Measurements from ENCODE around the gene STK4.

The STK4 gene

DNA sequence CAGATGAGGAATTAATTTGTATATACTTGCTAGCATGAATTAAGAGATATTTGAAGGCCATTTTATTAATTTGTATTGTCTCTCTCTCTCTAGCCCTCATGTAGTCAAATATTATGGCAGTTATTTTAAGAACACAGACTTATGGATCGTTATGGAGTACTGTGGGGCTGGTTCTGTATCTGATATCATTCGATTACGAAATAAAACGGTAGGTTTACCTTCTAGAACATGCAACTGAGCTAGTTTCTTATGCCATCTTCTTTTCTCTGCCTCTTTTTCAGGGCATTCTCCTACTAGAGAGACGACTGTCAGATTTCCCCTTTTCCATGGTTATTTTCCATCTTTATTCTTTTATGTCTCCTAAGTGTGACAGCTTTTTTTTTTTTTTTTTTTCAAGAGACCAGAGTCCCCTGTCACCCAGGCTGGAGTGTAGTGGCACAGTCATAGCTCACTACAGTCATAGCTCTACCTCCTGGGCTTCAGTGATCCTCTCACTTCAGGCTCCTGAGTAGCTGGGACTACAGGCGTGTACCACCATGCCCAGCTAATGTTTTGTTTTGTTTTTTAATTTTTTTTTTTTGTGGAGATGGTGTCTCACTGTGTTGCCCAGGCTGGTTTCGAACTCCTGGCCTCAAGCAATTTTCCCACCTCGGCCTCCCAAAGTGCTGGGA lies 15.6 kb downstream of the STK4 start:
- Histone ChIP-seq H3K36me3 (ENCODE audit: control insufficient read depth, insufficient read depth, low read length) (peaks cover 7% of the 10 kb centered on the region), H3K4me3 (ENCODE audit: insufficient read depth, low read depth, low read length) (no peak overlapping the region), H3K27ac (ENCODE audit: insufficient read depth, low read depth, low read length, poor library complexity, severe bottlenecking) (no peak overlapping the region), H3K9me3 (ENCODE audit: control insufficient read depth, low read length) (no peaks in the 10 kb centered on the region), H3K4me1 (ENCODE audit: control insufficient read depth, insufficient read depth, low read length) (no peaks in the 10 kb centered on the region), H3K27me3 (ENCODE audit: control insufficient read depth, insufficient read depth, low read length, poor library complexity, severe bottlenecking) (no peaks in the 10 kb centered on the region)
- WGBS, 2 experiments, result 91 to 95% methylated on average over 8 of the region's 8 CpGs

DNA sequence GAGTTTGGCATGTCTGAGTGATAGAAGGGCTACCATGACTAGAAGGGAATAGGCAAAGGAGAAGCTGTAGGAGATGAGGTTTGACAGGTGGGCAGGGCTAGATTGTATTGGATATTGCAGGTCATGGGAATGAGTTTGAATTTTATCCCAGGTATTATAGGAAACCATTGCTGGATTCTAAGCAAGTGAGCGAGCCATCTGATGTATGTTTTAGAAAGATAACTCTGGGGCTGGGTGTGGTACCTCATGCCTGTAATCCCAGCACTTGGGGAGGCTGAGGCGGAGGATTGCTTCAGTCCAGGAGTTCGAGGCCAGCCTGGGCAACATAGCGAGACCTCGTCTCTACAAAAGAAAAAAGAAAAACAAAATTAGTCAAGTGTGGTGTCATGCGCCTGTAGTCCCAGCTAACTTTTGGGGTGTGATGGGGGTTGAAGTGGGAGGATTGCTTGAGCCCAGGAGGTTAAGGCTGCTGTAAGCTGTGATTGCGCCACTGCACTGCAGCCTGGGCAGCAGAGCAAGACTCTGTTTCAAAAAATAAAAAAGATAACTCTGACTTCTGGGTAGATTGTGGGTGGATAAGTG lies 16.9 kb downstream of the STK4 start:
- Histone ChIP-seq H3K27me3 (ENCODE audit: control insufficient read depth, insufficient read depth, low read length, poor library complexity, severe bottlenecking) (no peaks in the 10 kb centered on the region), H3K36me3 (ENCODE audit: control insufficient read depth, insufficient read depth, low read length) (peaks cover 11% of the 10 kb centered on the region), H3K9me3 (ENCODE audit: control insufficient read depth, low read length) (no peaks in the 10 kb centered on the region), H3K4me1 (ENCODE audit: control insufficient read depth, insufficient read depth, low read length) (no peaks in the 10 kb centered on the region), H3K27ac (ENCODE audit: insufficient read depth, low read depth, low read length, poor library complexity, severe bottlenecking) (no peak overlapping the region), H3K4me3 (ENCODE audit: insufficient read depth, low read depth, low read length) (no peak overlapping the region)
- WGBS, 2 experiments, result 93 to 96% methylated on average over 7 of the region's 7 CpGs

GRCh38 chr20:44988631-44989171 lies 22.4 kb downstream of the STK4 start:
- peaks cover 7% of the 10 kb centered on the region for H3K36me3 ChIP-seq (ENCODE audit: control insufficient read depth, insufficient read depth, low read length)
- H3K9me3 ChIP-seq (ENCODE audit: control insufficient read depth, low read length), result no peaks in the 10 kb centered on the region
- no peaks in the 10 kb centered on the region for H3K4me1 ChIP-seq (ENCODE audit: control insufficient read depth, insufficient read depth, low read length)
- H3K27me3 ChIP-seq (ENCODE audit: control insufficient read depth, insufficient read depth, low read length, poor library complexity, severe bottlenecking), result no peaks in the 10 kb centered on the region
- H3K4me3 ChIP-seq (ENCODE audit: insufficient read depth, low read depth, low read length), result no peak overlapping the region
- no peak overlapping the region for H3K27ac ChIP-seq (ENCODE audit: insufficient read depth, low read depth, low read length, poor library complexity, severe bottlenecking)
- 92 to 98% methylated on average over 1 of the region's 1 CpG for WGBS, 2 experiments

GRCh38 chr20:44990425-44990824 lies 24.1 kb downstream of the STK4 start:
- Histone ChIP-seq H3K27me3 (ENCODE audit: control insufficient read depth, insufficient read depth, low read length, poor library complexity, severe bottlenecking) (no peaks in the 10 kb centered on the region), H3K4me1 (ENCODE audit: control insufficient read depth, insufficient read depth, low read length) (no peaks in the 10 kb centered on the region), H3K4me3 (ENCODE audit: insufficient read depth, low read depth, low read length) (no peak overlapping the region), H3K9me3 (ENCODE audit: control insufficient read depth, low read length) (no peaks in the 10 kb centered on the region), H3K36me3 (ENCODE audit: control insufficient read depth, insufficient read depth, low read length) (peaks cover 7% of the 10 kb centered on the region), H3K27ac (ENCODE audit: insufficient read depth, low read depth, low read length, poor library complexity, severe bottlenecking) (no peak overlapping the region)
- 88 to 94% methylated on average over 2 to 3 of the region's 3 CpGs for WGBS, 2 experiments

DNA sequence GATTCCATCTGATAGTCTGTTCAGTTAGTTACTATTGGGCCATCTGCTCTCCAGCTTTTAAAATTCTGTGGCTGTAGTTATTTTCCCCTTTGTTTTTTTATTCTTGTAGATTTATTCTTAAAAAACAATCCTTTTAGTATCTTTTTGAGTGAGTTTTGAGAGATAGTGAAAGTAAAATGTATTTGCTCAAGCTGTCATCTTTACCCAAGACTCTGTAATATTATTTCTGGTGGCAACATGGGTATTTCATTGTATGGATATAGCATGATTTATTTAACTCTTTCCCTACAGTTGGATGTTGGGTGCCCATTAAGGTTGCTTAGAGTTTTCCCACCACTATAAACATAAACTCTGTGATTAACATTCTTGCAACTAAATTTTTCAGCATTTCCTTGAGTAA lies 24.6 kb downstream of the STK4 start:
- Histone ChIP-seq H3K27me3 (ENCODE audit: control insufficient read depth, insufficient read depth, low read length, poor library complexity, severe bottlenecking) (no peaks in the 10 kb centered on the region), H3K27ac (ENCODE audit: insufficient read depth, low read depth, low read length, poor library complexity, severe bottlenecking) (no peak overlapping the region), H3K36me3 (ENCODE audit: control insufficient read depth, insufficient read depth, low read length) (peaks cover 7% of the 10 kb centered on the region), H3K9me3 (ENCODE audit: control insufficient read depth, low read length) (no peaks in the 10 kb centered on the region), H3K4me3 (ENCODE audit: insufficient read depth, low read depth, low read length) (no peak overlapping the region), H3K4me1 (ENCODE audit: control insufficient read depth, insufficient read depth, low read length) (no peaks in the 10 kb centered on the region)

DNA sequence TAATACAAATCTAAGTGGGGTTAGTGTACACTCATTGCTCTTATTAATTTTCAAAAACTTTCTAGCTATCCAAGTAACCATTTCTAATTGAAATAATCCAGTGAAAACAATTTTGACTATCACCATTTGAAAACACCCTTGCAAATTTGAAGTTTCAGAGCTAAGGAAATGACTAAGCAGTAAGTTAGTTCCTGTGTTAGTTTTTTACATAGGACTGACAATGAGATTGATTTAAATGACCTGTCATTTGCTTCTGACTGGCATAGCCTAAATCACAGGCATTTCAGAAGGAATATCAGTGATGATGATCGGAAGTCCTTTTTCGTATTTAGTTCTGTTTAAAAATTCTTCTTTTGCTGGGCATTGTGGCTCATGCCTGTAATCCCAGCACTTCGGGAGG lies 27.0 kb downstream of the STK4 start:
- 90 to 98% methylated on average over 3 of the region's 3 CpGs for WGBS, 2 experiments
- Histone ChIP-seq H3K4me1 (ENCODE audit: control insufficient read depth, insufficient read depth, low read length) (no peaks in the 10 kb centered on the region), H3K27me3 (ENCODE audit: control insufficient read depth, insufficient read depth, low read length, poor library complexity, severe bottlenecking) (no peaks in the 10 kb centered on the region), H3K27ac (ENCODE audit: insufficient read depth, low read depth, low read length, poor library complexity, severe bottlenecking) (no peak overlapping the region), H3K36me3 (ENCODE audit: control insufficient read depth, insufficient read depth, low read length) (peaks cover 9% of the 10 kb centered on the region), H3K9me3 (ENCODE audit: control insufficient read depth, low read length) (no peaks in the 10 kb centered on the region), H3K4me3 (ENCODE audit: insufficient read depth, low read depth, low read length) (no peak overlapping the region)

DNA sequence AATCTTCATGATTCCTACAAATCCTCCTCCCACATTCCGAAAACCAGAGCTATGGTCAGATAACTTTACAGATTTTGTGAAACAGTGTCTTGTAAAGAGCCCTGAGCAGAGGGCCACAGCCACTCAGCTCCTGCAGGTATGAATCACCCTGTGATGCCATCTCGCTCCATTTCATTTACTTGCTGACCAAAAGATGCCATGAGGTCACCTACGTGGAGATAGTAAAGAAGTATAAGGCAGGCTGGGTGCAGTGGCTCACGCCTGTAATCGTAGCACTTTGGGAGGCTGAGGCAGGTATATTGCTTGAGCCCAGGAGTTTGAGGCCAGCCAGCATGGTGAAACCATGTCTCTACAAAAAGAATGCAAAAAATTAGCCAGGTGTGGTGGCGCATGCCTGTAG lies 30.9 kb downstream of the STK4 start:
- no peaks in the 10 kb centered on the region for H3K4me1 ChIP-seq (ENCODE audit: control insufficient read depth, insufficient read depth, low read length)
- no peaks in the 10 kb centered on the region for H3K9me3 ChIP-seq (ENCODE audit: control insufficient read depth, low read length)
- H3K27me3 ChIP-seq (ENCODE audit: control insufficient read depth, insufficient read depth, low read length, poor library complexity, severe bottlenecking), result no peaks in the 10 kb centered on the region
- H3K27ac ChIP-seq (ENCODE audit: insufficient read depth, low read depth, low read length, poor library complexity, severe bottlenecking), result no peak overlapping the region
- WGBS, 2 experiments, result 92 to 96% methylated on average over 6 of the region's 6 CpGs
- H3K36me3 ChIP-seq (ENCODE audit: control insufficient read depth, insufficient read depth, low read length), result peaks cover 26% of the 10 kb centered on the region
- H3K4me3 ChIP-seq (ENCODE audit: insufficient read depth, low read depth, low read length), result no peak overlapping the region

GRCh38 chr20:44997668-44998067 lies 31.4 kb downstream of the STK4 start:
- Histone ChIP-seq H3K4me1 (ENCODE audit: control insufficient read depth, insufficient read depth, low read length) (no peaks in the 10 kb centered on the region), H3K9me3 (ENCODE audit: control insufficient read depth, low read length) (no peaks in the 10 kb centered on the region), H3K36me3 (ENCODE audit: control insufficient read depth, insufficient read depth, low read length) (peaks cover 26% of the 10 kb centered on the region), H3K27ac (ENCODE audit: insufficient read depth, low read depth, low read length, poor library complexity, severe bottlenecking) (no peak overlapping the region), H3K4me3 (ENCODE audit: insufficient read depth, low read depth, low read length) (no peak overlapping the region), H3K27me3 (ENCODE audit: control insufficient read depth, insufficient read depth, low read length, poor library complexity, severe bottlenecking) (no peaks in the 10 kb centered on the region)
- WGBS, 2 experiments, result 93 to 96% methylated on average over 5 of the region's 5 CpGs

- Histone ChIP-seq H3K27ac (ENCODE audit: insufficient read depth, low read depth, low read length, poor library complexity, severe bottlenecking) (no peak overlapping the region), H3K4me1 (ENCODE audit: control insufficient read depth, insufficient read depth, low read length) (no peaks in the 10 kb centered on the region), H3K9me3 (ENCODE audit: control insufficient read depth, low read length) (no peaks in the 10 kb centered on the region), H3K36me3 (ENCODE audit: control insufficient read depth, insufficient read depth, low read length) (no peaks in the 10 kb centered on the region), H3K27me3 (ENCODE audit: control insufficient read depth, insufficient read depth, low read length, poor library complexity, severe bottlenecking) (no peaks in the 10 kb centered on the region), H3K4me3 (ENCODE audit: insufficient read depth, low read depth, low read length) (no peak overlapping the region)
Measured at GRCh38 chr20:45008521-45009049, 42.3 kb downstream of the STK4 start.

- no peak overlapping the region for H3K27ac ChIP-seq (ENCODE audit: insufficient read depth, low read depth, low read length, poor library complexity, severe bottlenecking)
Measured at GRCh38 chr20:45010399-45010828, 44.1 kb downstream of the STK4 start.

More at GRCh38 chr20:45010399-45010828, 44.1 kb downstream of the STK4 start:
- H3K9me3 ChIP-seq (ENCODE audit: control insufficient read depth, low read length), result no peaks in the 10 kb centered on the region
- no peaks in the 10 kb centered on the region for H3K27me3 ChIP-seq (ENCODE audit: control insufficient read depth, insufficient read depth, low read length, poor library complexity, severe bottlenecking)
- no peaks in the 10 kb centered on the region for H3K36me3 ChIP-seq (ENCODE audit: control insufficient read depth, insufficient read depth, low read length)
- no peaks in the 10 kb centered on the region for H3K4me1 ChIP-seq (ENCODE audit: control insufficient read depth, insufficient read depth, low read length)
- H3K4me3 ChIP-seq (ENCODE audit: insufficient read depth, low read depth, low read length), result no peak overlapping the region
